ENCODE measurements around the gene CCDC92B. TPM values are rescaled to one million over a fixed set of nuclear protein-coding genes. Genes with fewer than 3 reads are reported as not detected.
"Not testable (repeated sequence)": the region's sequence is repeated elsewhere in the genome, so short reads cannot be mapped to it uniquely, and the experiment has no call there.

The CCDC92B gene
- total RNA-seq, 1 donor from 2014 or later, result 1.0 TPM

GRCh38 chr17:2703606-2704005 is 45.8 kb downstream of the CCDC92B start:
- DNase-seq (ENCODE audit: low spot score), result no peak

GRCh38 chr17:2703181-2703580 is 46.3 kb downstream of the CCDC92B start:
- no peak for DNase-seq (ENCODE audit: low spot score)

- no peak for DNase-seq (ENCODE audit: low spot score)
These were observed 47.3 kb downstream of the CCDC92B start for GRCh38 chr17:2701996-2702741.

GRCh38 chr17:2701161-2701995 is 48.1 kb downstream of the CCDC92B start:
- DNase-seq (ENCODE audit: low spot score), result no peak

GRCh38 chr17:2700491-2701141 is 48.8 kb downstream of the CCDC92B start:
- DNase-seq (ENCODE audit: low spot score), result no peak

GRCh38 chr17:2700030-2700490 is 49.4 kb downstream of the CCDC92B start:
- DNase-seq (ENCODE audit: low spot score), result no peak

- not testable (repeated sequence) for DNase-seq (ENCODE audit: low spot score)
These were observed 50.1 kb downstream of the CCDC92B start for GRCh38 chr17:2699216-2699805.

GRCh38 chr17:2697611-2698162 is 51.8 kb downstream of the CCDC92B start:
- DNase-seq (ENCODE audit: low spot score), result peak; percentile 41

GRCh38 chr17:2695961-2696760 is 53.3 kb downstream of the CCDC92B start:
- peak; percentile 35 for DNase-seq (ENCODE audit: low spot score)

GRCh38 chr17:2695243-2695960 is 54.0 kb downstream of the CCDC92B start:
- peak; percentile 36 for DNase-seq (ENCODE audit: low spot score)

GRCh38 chr17:2694381-2695242 is 54.8 kb downstream of the CCDC92B start:
- DNase-seq (ENCODE audit: low spot score), result peak; percentile 37

- peak; percentile 40 for DNase-seq (ENCODE audit: low spot score)
These were observed 55.7 kb downstream of the CCDC92B start for GRCh38 chr17:2693561-2694380.

GRCh38 chr17:2692781-2693135 is 56.7 kb downstream of the CCDC92B start:
- DNase-seq (ENCODE audit: low spot score), result peak; percentile 34

- DNase-seq (ENCODE audit: low spot score), result no peak
These were observed 57.3 kb downstream of the CCDC92B start for GRCh38 chr17:2691965-2692780.

GRCh38 chr17:2691069-2691871 is 58.2 kb downstream of the CCDC92B start:
- DNase-seq (ENCODE audit: low spot score), result no peak
